HCT116 (cell line): Measurements from ENCODE around the gene FAF2. TPM values are rescaled to one million over a fixed set of nuclear protein-coding genes. Genes with fewer than 3 reads are reported as not detected.

ENCODE experiments used
- ATAC-seq: fragments of 200-7000 bp; cut with Tn5 transposase; 2 replicates; pipeline ENCODE4 v1.9.1; 2020; ENCODE audit warnings: mild to moderate bottlenecking, moderate library complexity
- BruUV-seq: library from RNA; stranded (reverse); fragments of 400-500 nt; replicated peaks from 2 replicates; lab custom pipeline; 2021; lab: Mats Ljungman, UMichigan
- CTCF ChIA-PET: fragments of 300-600 bp; sonication (Branson Sonifier 250); formaldehyde crosslinking; loops from one replicate; lab custom pipeline; 2021; ENCODE audit warnings: antibody characterized with exemption; lab: Charles Lee
- POLR2A ChIA-PET: fragments of 300-600, 350-600 bp; sonication (Branson Sonifier 250); formaldehyde crosslinking; loops from one replicate; lab custom pipeline; 2021; ENCODE audit warnings: antibody characterized with exemption; lab: Charles Lee
- RAD21 ChIA-PET, 2 experiments: fragments of 300-600 bp; sonication (Branson Sonifier 250); formaldehyde crosslinking; loops; one replicate each; lab custom pipeline; 2023; ENCODE audit warnings: low total read pairs in 2 of 2; ENCODE audit not compliant: uncharacterized antibody in 2 of 2, unreplicated experiment in 2 of 2, low non-redundant PET in 1 of 2; lab: Charles Lee
- DNase-seq: peaks from one replicate; pipeline ENCODE4 v3.0.0-alpha.2; 2010; ENCODE audit warnings: low read depth, low spot score
- H2AFZ ChIP-seq: fragments of 200-600 bp; shearing (Covaris generic), sonication (generic); 2 replicates; pipeline ENCODE4 v1.6.1; 2017; ENCODE audit warnings: low read depth, mixed run types, mixed read lengths, antibody characterized with exemption, low read length; ENCODE audit not compliant: poor library complexity, severe bottlenecking
- H3K27ac ChIP-seq: 2 replicates; pipeline ENCODE4 v1.5.1; 2012; ENCODE audit warnings: low read depth, low read length
- H3K27me3 ChIP-seq: fragments of 200-600 bp; sonication (generic); 2 replicates; pipeline ENCODE4 v1.6.1; 2016; ENCODE audit warnings: mixed run types, low read length, mixed read lengths; ENCODE audit not compliant: insufficient read depth
- H3K36me3 ChIP-seq, 2 experiments: fragments of 200-500 bp in 1 of 2; fragments of 200-600 bp in 1 of 2; sonication (Bioruptor generic) in 1 of 2; sonication (generic) in 1 of 2; 2 replicates each; pipeline versions ENCODE4 v1.5.1 to v1.6.1; 2014 to 2016; ENCODE audit warnings: low read length in 2 of 2, inconsistent platforms in 1 of 2, mixed read lengths in 1 of 2, mixed run types in 1 of 2; ENCODE audit not compliant: insufficient read depth in 2 of 2, control insufficient read depth in 1 of 2
- H3K4me1 ChIP-seq, 2 experiments: fragments of 200-600 bp in 1 of 2; sonication (generic) in 1 of 2; 2 replicates each; pipeline versions ENCODE4 v1.5.1 to v1.6.1; 2012 to 2017; ENCODE audit warnings: low read length in 2 of 2, inconsistent platforms in 1 of 2, mild to moderate bottlenecking in 1 of 2, mixed read lengths in 1 of 2, mixed run types in 1 of 2, moderate library complexity in 1 of 2; ENCODE audit not compliant: insufficient read depth in 2 of 2, control insufficient read depth in 1 of 2
- H3K4me2 ChIP-seq: fragments of 200-600 bp; sonication (generic); 2 replicates; pipeline ENCODE4 v1.6.1; 2017; ENCODE audit warnings: mixed run types, low read length, mixed read lengths
- H3K4me3 ChIP-seq, 2 experiments: fragments of 200-600 bp in 1 of 2; sonication (generic) in 1 of 2; replicated peaks in 1 of 2; 2 replicates each; pipeline ENCODE4 v1.5.1; 2011 to 2016; ENCODE audit warnings: low read length in 2 of 2, control low read depth in 1 of 2, low read depth in 1 of 2, mild to moderate bottlenecking in 1 of 2, mixed read lengths in 1 of 2, mixed run types in 1 of 2
- H3K79me2 ChIP-seq: fragments of 200-600 bp; sonication (generic); 2 replicates; pipeline ENCODE4 v1.6.1; 2017; ENCODE audit warnings: mild to moderate bottlenecking, mixed run types, low read length, moderate library complexity, mixed read lengths; ENCODE audit not compliant: insufficient read depth
- H3K9ac ChIP-seq: fragments of 200-600 bp; sonication (generic); 2 replicates; pipeline ENCODE4 v1.6.1; 2016; ENCODE audit warnings: low read length, mixed read lengths
- H3K9me2 ChIP-seq: fragments of 200-600 bp; sonication (generic), shearing (Covaris generic); 2 replicates; pipeline ENCODE4 v1.6.1; 2017; ENCODE audit warnings: mixed run types, mild to moderate bottlenecking, moderate library complexity; ENCODE audit not compliant: insufficient read depth
- H3K9me3 ChIP-seq, 2 experiments: fragments of 200-500 bp in 1 of 2; fragments of 200-600 bp in 1 of 2; sonication (Bioruptor generic) in 1 of 2; sonication (generic) in 1 of 2; 2 replicates each; pipeline ENCODE4 v1.6.1; 2014 to 2017; ENCODE audit warnings: low read length in 2 of 2, mixed read lengths in 2 of 2, inconsistent platforms in 1 of 2, low read depth in 1 of 2, mild to moderate bottlenecking in 1 of 2, mixed run types in 1 of 2, moderate library complexity in 1 of 2; ENCODE audit not compliant: control insufficient read depth in 1 of 2, insufficient read depth in 1 of 2
- H4K20me1 ChIP-seq: fragments of 200-600 bp; sonication (generic), shearing (Covaris generic); 2 replicates; pipeline ENCODE4 v1.6.1; 2017; ENCODE audit warnings: mixed run types, mild to moderate bottlenecking, moderate library complexity; ENCODE audit not compliant: insufficient read depth
- ATF3 ChIP-seq: IDR thresholded peaks from 2 replicates; pipeline ENCODE4 v1.6.1; 2012
- CEBPB ChIP-seq: IDR thresholded peaks from 2 replicates; pipeline ENCODE4 v1.6.1; 2012; ENCODE audit warnings: low read depth
- EGR1 ChIP-seq: IDR thresholded peaks from 2 replicates; pipeline ENCODE4 v1.6.1; 2012; ENCODE audit warnings: low read depth
- JUND ChIP-seq: IDR thresholded peaks from 2 replicates; pipeline ENCODE4 v1.6.1; 2012
- POLR2A ChIP-seq: IDR thresholded peaks from 2 replicates; pipeline ENCODE4 v1.7.0; 2011; ENCODE audit warnings: borderline replicate concordance; ENCODE audit not compliant: insufficient read depth, insufficient read length; ENCODE audit errors: extremely low read depth
- RAD21 ChIP-seq: IDR thresholded peaks from 2 replicates; pipeline ENCODE4 v1.6.1; 2012; ENCODE audit warnings: low read depth, mild to moderate bottlenecking
- SP1 ChIP-seq: IDR thresholded peaks from 2 replicates; pipeline ENCODE4 v1.6.1; 2012; ENCODE audit warnings: low read depth
- SRF ChIP-seq: IDR thresholded peaks from 2 replicates; pipeline ENCODE4 v1.6.1; 2012; ENCODE audit warnings: low read depth
- YY1 ChIP-seq: IDR thresholded peaks from 2 replicates; pipeline ENCODE4 v1.6.1; 2011; ENCODE audit warnings: low read length, low read depth, moderate library complexity, mild to moderate bottlenecking; ENCODE audit not compliant: insufficient replicate concordance; ENCODE audit errors: extremely low read depth
- ZBTB33 ChIP-seq: IDR thresholded peaks from 2 replicates; pipeline ENCODE4 v1.6.1; 2011; ENCODE audit warnings: mild to moderate bottlenecking, low read length, moderate library complexity; ENCODE audit not compliant: insufficient replicate concordance; ENCODE audit errors: extremely low read depth
- intact Hi-C: fragments of 100-400 bp; cut with micrococcal nuclease; formaldehyde crosslinking; loops from 2 replicates; pipeline ENCODE4 v1.10.0; 2022
- total RNA-seq: library from RNA; stranded (reverse); gene quantifications from one replicate; pipeline ENCODE4 v1.2.1, GENCODE V29; 2021; ENCODE audit not compliant: unreplicated experiment

Gene FAF2
- total RNA-seq, 1 experiment from 2014 or later = 51.9 TPM

GRCh38 chr5:176469296-176469695 is 21.1 kb downstream of the FAF2 start:
- Histone ChIP-seq H3K4me1 (peaks cover 0 to 21% of the 10 kb centered on the region in 2 experiments; a peak in 2 of 4 replicates), H3K36me3 (0 out of 4 replicates have a peak, but pooled peaks cover 2 to 3% of the 10 kb centered on the region in 2 experiments), H3K27me3 (no peaks in the 10 kb centered on the region), H3K9me3 (no peaks in the 10 kb centered on the region), H3K79me2 (peaks cover 95% of the 10 kb centered on the region), H3K9ac (no peak overlapping the region), H3K9me2 (no peaks in the 10 kb centered on the region), H4K20me1 (peaks cover 14% of the 10 kb centered on the region; the same call in 1 of the 2 replicates), H3K4me2 (no peak overlapping the region), H2AFZ (no peak overlapping the region), H3K27ac (no peak overlapping the region)
- ChIA-PET RAD21 (no interaction called here), CTCF (no interaction called here)
- no peak for DNase-seq
- ATAC-seq = no peak
- no TSS peak for BruUV-seq
- no peak for TF ChIP-seq POLR2A
- TF ChIP-seq EGR1 = no peak
- no peak for TF ChIP-seq RAD21
- no peak for TF ChIP-seq ZBTB33
- no peak for TF ChIP-seq SRF
- TF ChIP-seq SP1 = no peak
- no peak for TF ChIP-seq CEBPB
- TF ChIP-seq JUND = no peak
- no peak for TF ChIP-seq YY1
- TF ChIP-seq ATF3 = no peak
- TF ChIP-seq, all 23 proteins: peak for 0
- H3K4me3 ChIP-seq = no peak overlapping the region
- POLR2A ChIA-PET = no interaction called here
- intact Hi-C loops = no loop called here
